Ramos (cell line): ENCODE results near the gene PARP16.

ENCODE experiments used
- in situ Hi-C: fragments of 300-500 bp; cut with MboI; formaldehyde crosslinking; loops from one replicate; pipeline ENCODE4 v1.14.3; 2022; ENCODE audit warnings: low sequenced_read_pairs; ENCODE audit not compliant: unreplicated experiment

PARP16 gene, protein sequence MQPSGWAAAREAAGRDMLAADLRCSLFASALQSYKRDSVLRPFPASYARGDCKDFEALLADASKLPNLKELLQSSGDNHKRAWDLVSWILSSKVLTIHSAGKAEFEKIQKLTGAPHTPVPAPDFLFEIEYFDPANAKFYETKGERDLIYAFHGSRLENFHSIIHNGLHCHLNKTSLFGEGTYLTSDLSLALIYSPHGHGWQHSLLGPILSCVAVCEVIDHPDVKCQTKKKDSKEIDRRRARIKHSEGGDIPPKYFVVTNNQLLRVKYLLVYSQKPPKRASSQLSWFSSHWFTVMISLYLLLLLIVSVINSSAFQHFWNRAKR

DNA sequence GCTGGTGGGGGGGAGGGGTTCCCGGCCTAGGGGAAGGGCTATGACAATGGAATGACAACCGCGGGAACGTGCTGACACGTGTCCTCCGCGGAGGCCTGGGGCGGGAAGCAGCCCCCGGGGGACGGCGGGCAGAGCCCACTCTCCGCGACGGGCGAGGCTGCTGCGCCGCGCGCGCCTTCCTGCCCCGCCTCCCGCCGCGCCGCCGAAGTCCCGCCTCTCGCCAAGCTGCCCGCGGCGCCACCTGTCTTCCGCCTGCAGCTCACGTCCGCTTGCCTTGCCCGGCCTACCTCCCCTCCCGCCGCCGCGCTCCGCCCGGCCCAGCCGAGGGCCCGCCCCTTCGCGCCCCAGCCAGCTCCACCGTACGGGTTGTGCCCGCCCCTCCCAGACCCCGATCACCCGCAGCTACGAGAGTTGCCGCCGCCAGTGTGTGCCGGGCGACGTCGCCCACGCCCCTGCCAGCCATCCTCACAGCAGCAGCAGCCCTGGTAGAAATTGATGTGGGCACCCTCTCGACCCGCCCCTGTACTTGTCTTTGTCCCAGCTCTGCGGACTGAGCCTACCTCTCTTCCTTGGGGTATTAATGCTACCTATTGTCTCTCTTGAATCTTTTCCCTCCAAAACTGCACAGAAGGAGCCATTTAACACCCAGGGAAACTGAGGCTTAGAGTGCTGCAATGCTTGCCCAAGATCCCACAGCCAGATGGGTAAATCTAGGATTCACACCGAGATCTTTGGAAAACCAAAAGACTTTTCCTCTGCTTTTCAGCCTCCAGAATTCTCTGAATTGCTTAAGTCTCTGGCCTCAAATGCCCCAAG is at the start of gene PARP16:
TSS of gene PARP16 (minus strand) at position 180 of the 816 bp plus-strand sequence. CDS start 457 bp downstream, outside the sequence.
- in situ Hi-C loops: no loop called here

GRCh38 chr15:65335278-65336055 is 48.8 kb upstream of the PARP16 start:
- in situ Hi-C loops: no loop called here

- in situ Hi-C loops: no loop called here
Measured at GRCh38 chr15:65334586-65335231, 48.0 kb upstream of the PARP16 start.

GRCh38 chr15:65333856-65334255 is 47.2 kb upstream of the PARP16 start:
- in situ Hi-C loops: no loop called here

- in situ Hi-C loops: no loop called here
Measured at GRCh38 chr15:65333148-65333820, 46.6 kb upstream of the PARP16 start.

- in situ Hi-C loops: no loop called here
Measured at GRCh38 chr15:65332391-65333147, 45.9 kb upstream of the PARP16 start.

DNA sequence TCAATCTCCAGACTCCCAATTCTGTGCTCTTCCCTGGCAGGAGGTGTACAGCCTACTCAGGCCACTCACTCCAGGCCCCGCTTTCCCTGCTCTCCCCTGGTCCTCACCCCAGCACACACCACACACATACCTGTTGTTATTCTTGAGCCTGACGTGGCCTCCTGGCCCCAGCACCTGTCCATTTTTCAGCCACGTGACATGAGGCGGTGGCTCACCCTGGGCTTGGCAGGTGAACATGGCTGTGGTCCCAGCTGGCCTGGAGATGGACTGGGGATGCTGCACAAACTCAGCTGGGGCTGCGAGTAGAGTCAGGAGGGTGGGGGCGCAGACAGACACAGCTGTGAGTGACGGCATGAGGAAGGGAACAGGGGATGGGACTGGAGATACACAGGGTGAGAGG is 45.1 kb upstream of the PARP16 start:
- in situ Hi-C loops: no loop called here

- in situ Hi-C loops: no loop called here
Measured at GRCh38 chr15:65330934-65331645, 44.4 kb upstream of the PARP16 start.

DNA sequence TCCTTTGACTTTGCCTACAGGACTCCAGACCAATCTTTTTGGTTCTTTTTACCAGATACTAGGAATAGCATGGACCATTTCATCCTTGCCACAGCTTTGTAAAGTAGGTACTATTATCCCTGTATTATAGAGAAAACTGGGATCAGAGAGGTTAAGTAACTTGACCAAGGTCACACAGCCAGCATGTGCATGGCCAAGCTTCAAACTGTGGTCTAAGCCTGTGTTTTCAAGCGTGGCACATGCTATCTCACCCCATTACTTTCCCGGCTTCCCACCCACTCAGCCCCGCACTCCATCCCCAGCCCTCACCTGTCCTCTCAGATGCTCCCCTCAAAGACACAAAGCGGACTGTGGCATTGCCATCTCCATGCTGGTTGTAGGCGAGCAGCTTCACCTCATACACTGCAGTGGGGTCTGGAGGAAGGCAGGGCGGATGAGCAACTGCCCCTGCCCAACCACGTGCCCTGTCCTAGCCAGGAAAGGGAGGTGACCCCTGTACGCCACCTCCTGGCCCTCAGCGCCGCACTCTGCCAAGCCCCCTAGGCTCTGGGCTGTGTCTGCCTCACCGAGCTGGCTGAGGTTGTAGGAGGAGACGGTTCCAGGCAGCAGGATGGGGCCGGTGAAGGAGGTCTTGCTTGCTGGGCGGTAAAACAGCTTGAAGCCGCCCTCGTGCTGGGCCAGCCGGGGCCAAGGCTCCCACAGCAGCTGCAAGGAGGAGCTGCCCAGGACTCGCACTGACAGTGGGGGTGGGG is 43.5 kb upstream of the PARP16 start:
- in situ Hi-C loops: no loop called here

DNA sequence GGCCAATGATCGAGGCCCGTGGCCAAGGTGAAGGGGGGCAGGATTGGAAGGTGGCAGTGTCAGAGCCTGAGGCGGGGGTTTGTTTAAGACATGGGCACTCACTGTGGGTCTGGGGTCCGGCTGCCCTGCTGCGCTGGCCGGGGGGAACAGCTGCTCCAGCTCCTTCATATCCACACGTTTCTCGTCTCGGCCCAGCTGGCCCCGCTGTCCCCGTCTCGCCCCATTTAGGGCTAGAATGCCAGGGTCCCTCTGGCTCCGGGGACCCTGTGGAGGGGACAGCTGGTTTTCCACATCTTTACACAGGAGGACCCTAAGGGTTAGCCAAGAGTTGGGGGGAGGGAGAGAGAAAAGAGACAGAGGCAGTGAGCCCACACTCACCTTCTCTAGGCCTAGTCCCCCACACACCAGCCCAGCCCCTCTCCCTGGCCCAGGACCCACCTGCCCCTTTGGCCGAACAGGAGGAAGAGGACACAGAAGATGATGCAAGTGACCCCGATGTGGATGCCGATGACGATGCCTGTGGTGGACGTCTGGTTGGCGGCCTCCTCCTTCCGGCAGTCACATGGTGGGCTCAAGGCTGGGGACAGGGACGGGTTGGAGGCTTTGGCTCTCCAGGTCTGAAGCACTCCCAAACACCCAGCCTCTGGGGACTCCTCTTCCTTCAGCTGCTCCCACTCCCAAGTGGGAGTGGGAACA is 42.8 kb upstream of the PARP16 start:
- in situ Hi-C loops: no loop called here

- in situ Hi-C loops: no loop called here
Measured at GRCh38 chr15:65328506-65329287, 42.0 kb upstream of the PARP16 start.

DNA sequence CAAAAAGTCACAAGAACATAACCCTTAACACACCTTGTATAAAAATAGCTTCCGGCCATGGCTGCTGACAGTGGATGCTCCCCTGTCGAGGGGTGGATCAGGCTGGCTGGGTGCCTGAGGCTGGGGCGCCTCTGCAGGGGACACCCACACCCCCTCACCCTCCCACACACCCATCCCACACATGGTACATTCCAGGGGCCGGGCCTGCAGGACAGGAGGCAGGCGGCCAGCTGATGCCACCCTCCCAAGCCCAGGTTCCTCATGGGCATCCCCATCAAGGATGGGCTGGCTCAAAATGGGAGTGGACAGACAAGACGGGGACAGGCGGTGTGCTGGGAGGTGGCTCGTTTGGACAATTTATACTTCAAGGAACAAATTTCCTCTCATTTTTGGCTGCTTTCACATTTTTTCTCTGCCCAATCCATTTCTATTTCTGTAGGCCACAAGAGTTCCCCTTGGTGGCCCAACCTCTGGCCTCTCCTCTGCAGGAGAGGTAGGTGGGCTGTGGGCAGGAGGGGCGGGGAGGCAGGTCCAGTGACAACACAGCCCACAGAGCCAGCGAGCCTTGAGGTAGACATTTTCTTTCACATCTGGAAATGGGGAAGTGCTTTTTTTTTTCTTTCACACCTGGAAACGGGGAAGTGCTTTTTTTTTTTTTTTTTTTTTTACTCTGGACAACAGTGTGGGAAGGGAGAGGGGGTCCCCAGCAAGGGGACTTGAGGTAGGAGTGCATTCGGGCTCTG is 41.1 kb upstream of the PARP16 start:
- in situ Hi-C loops: no loop called here

GRCh38 chr15:65326818-65327217 is 40.1 kb upstream of the PARP16 start:
- in situ Hi-C loops: no loop called here

GRCh38 chr15:65326117-65326526 is 39.4 kb upstream of the PARP16 start:
- in situ Hi-C loops: no loop called here

DNA sequence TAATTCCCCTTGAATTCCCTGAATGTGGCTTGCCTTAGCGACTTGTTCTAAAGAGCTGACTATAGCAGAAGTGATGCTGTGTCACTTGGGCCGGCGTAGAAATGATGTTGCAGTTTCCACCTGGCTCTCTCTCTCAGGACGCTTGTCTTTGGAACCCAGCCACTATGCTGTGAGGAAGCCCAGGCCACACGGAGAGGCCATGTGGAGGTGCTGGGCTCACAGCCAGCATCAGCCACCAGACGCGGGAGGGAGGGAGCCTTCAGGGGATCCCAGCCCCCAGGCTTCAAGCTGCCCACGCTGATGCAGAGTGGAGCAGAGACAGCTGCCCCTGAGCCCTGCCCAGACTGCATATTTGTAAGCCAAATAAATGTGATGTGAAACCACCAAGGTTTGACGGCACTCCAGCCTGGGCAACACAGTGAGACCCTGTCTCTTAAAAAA is 36.4 kb upstream of the PARP16 start:
- in situ Hi-C loops: loop anchor here (5.0 kb wide), 1 partner anchor 59 kb away; no protein-coding TSS in a partner anchor
